PFSK-1 (cell line): ENCODE results near the gene TET3.

Experiments used
- FOXP2 ChIP-seq: optimal IDR thresholded peaks from 2 replicates; pipeline ENCODE3; 2011; ENCODE audit warnings: borderline replicate concordance, control low read depth, inconsistent platforms; ENCODE audit not compliant: insufficient read depth; ENCODE audit errors: extremely low read length, extremely low read depth
- POLR2AphosphoS5 ChIP-seq: IDR thresholded peaks from 2 replicates; pipeline ENCODE4 v1.6.1; 2012; ENCODE audit warnings: low read depth, mild to moderate bottlenecking, control low read depth, low read length, moderate library complexity
- SIN3A ChIP-seq: IDR thresholded peaks from 2 replicates; pipeline ENCODE4 v1.6.1; 2012; ENCODE audit warnings: mild to moderate bottlenecking, low read length, moderate library complexity, borderline replicate concordance; ENCODE audit not compliant: insufficient read depth
- TAF1 ChIP-seq: IDR thresholded peaks from 2 replicates; pipeline ENCODE4 v1.6.1; 2012; ENCODE audit warnings: low read length, control low read depth, borderline replicate concordance; ENCODE audit not compliant: insufficient read depth
- TF ChIP-seq, protein P1 (sequence below), 2 experiments: IDR thresholded peaks; 2 replicates each; pipeline versions ENCODE4 v1.6.1 to v1.8.0; 2011 to 2012; ENCODE audit warnings: low read depth in 2 of 2, low read length in 2 of 2, control low read depth in 1 of 2, inconsistent platforms in 1 of 2, mild to moderate bottlenecking in 1 of 2, moderate library complexity in 1 of 2; ENCODE audit not compliant: insufficient read depth in 1 of 2

GRCh38 chr2:73962798-73963197 is 21.9 kb upstream of the TET3 start:
- TF ChIP-seq, protein P1, sequence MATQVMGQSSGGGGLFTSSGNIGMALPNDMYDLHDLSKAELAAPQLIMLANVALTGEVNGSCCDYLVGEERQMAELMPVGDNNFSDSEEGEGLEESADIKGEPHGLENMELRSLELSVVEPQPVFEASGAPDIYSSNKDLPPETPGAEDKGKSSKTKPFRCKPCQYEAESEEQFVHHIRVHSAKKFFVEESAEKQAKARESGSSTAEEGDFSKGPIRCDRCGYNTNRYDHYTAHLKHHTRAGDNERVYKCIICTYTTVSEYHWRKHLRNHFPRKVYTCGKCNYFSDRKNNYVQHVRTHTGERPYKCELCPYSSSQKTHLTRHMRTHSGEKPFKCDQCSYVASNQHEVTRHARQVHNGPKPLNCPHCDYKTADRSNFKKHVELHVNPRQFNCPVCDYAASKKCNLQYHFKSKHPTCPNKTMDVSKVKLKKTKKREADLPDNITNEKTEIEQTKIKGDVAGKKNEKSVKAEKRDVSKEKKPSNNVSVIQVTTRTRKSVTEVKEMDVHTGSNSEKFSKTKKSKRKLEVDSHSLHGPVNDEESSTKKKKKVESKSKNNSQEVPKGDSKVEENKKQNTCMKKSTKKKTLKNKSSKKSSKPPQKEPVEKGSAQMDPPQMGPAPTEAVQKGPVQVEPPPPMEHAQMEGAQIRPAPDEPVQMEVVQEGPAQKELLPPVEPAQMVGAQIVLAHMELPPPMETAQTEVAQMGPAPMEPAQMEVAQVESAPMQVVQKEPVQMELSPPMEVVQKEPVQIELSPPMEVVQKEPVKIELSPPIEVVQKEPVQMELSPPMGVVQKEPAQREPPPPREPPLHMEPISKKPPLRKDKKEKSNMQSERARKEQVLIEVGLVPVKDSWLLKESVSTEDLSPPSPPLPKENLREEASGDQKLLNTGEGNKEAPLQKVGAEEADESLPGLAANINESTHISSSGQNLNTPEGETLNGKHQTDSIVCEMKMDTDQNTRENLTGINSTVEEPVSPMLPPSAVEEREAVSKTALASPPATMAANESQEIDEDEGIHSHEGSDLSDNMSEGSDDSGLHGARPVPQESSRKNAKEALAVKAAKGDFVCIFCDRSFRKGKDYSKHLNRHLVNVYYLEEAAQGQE (IDR thresholded peaks at IDR 0.05; ENCODE audit: insufficient read depth in 1 of 2, low read depth in 2 of 2, low read length in 2 of 2), result no peak
- no peak for TF ChIP-seq POLR2AphosphoS5
- no peak for TF ChIP-seq SIN3A
- TF ChIP-seq TAF1, result no peak
- TF ChIP-seq FOXP2, result no peak
